CD4-positive, alpha-beta T cell treated with Interleukin-15 for 1 hour (primary cell): ENCODE data around the gene PEX16.
"Not testable (repeated sequence)": the region's sequence is repeated elsewhere in the genome, so short reads cannot be mapped to it uniquely, and the experiment has no call there.

ENCODE experiments used
- DNase-seq: peaks from one replicate; pipeline ENCODE4 v3.0.0-alpha.2; 2020

PEX16 gene

DNA sequence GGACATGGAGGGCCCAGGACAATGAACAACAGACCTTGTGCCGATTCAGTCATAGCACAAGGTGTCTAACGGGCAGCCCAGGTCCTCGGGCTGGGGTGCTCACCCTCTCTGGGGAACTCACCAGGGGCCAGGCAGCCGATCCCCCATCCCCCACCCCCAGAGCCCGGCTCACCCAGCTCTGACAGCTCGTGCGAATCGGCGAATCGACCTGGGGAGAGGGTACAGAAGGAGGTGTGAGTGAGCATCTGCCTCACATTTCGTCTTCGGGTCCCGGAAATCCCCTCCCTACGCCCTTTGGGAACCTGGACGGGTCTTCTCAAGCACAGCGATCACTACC is 423 bp downstream of the PEX16 start:
- DNase-seq, result no peak

DNA sequence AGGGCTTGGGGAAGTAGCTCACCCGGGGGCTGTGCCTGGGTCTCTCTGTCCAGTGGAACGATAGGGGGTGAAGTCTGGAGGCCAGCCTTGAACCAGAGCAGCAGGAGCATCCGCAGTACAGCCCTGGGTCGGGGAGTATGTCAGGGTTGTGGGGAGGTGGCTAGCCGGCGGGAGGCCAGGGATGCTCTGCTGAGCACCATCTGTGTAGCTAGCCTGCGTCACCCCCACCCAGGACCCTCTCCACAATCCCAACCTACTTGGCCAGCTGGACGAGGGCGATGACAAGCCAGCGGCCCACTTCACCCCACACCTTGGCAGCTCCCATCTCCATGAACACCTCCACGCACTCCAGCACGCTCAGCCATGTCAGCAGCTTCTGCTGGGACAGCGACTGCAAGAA is 2.2 kb downstream of the PEX16 start:
- DNase-seq, result no peak

DNA sequence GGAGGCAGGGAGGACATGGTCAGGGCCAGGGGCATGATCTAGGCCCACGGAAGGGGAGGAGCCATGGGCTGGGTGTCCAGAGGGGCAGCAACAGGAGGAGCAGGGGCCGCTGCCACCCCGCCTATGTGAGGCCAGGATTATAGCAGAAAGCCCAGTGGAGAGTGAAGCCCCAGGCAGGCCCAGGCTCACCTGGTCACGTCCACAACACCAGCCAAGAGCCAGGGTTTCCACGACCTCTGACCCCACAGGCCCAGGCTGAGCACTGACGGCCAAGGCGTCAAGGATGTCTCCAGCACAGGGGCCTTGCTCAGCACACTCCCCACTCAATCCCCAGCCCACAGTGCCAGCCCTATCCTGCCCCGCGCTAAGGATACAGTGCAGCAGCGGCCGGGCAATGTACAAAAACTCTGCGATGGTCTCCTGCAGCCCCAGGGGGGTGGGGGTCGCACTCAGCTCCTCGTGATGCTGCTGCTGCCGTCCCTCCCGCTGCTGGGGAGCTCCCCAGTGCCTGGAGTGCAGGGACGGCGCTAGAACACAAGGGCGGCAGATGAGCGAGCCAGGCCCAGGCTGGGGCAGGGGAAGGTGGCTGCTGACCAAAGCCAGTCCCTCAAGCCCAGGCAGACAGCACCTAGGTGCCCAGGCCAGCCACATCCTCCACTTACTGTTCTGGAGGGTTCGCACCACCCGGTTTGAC is 3.6 kb downstream of the PEX16 start:
- DNase-seq, result no peak

DNA sequence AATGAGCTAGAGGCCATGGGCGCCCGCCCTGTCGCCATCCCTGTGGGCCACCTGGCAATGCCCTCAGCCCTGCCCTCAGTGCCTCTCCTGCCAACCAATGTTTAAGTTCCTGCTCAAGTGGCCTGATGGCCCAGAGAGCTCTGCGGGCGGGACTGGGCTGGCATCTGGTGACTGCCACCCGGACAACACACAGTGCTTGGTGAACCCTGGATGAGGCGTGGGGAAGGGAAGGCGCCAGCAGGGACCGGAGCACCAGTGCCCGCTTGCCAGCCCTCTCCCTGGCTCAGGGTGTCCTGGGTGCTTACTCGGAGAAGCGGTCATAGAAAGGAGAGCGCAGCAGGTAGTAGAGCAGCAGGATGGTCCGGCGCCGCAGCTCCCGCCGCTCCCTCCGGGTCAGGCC is 4.2 kb downstream of the PEX16 start:
- DNase-seq, result no peak

DNA sequence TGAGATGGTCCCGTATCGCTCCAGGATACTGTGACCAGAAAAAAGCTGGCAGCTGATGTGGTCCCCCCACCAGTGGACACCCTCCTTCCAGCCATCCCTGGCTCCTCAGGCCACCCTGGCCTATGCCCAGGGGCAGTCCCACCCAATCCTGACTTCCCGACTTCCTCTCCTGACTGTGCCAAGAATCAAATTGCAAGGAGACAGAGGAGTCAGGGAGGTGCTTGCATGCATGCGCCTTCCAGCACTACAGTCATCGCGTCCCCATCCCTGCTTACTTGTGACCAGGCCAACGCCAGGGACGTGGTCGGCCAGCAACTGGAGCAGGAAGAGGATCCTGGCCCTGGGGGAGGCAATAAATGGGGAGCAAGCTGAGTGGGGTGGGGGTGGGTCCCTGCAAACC is 7.1 kb downstream of the PEX16 start:
- no peak for DNase-seq

DNA sequence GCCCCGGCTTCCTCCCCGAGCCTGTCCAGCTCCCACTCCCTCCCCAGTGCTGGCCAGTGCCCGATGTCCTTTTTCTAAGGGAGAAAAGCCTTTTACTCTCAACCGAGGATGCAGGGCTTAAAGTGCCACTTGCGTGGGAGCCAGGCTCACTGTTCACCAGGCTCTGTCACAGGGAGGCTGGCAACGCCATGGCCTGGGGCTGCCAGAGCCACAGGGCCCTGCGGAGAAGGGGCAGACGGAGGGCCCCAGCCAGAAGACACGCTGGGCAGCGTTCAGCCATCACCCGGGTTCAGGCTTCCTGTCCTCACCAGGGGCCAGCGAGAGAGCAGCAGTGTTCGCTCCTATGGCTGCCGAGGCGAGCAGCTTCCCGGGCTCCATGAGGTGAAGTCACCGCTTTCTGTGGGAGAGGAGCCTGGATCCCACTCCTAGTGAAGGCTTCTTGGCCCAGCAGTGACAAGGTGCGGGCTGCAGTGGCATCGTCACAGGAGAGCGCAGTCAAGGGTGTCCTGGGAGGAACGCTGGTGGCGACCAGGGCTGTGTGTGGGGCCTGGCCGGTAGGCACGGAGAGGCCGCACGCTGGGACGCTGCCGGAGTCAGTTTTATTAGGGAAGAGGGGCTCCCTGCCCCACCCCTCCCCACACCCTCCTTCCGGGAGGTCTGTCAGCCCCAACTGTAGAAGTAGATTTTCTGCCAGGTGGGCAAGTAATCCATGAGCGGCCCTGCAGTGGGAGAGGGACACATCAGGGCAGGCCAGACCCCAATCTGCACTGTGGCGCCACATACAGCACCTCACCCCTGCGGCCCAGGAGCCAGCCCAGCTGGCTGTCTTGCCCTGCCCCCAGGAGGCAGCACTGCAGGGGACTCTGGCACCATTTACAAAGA is 7.8 kb downstream of the PEX16 start:
- no peak for DNase-seq

DNA sequence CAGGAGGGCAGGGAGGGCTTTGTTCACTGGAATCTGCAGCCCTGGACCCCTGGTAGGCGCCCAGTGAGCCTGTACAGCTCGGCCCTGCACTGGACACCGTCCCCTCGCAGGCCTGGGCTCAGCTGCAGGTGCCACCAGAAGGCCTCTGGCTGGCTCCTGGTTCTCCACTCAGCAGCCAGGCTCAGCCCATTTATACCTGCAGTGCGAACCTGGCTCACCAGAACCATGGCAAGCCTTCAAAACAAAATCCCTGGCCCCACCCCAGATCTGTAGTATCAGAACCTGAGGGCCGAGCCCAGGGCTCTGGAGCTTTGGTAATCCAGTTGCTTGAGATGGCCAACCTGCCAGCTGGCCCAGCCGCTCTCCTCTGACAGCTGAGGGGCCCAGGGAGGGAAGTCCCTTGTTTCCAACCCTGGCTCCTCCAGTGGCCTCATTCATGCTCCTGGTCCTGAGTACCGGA is 9.7 kb downstream of the PEX16 start:
- DNase-seq, result no peak

DNA sequence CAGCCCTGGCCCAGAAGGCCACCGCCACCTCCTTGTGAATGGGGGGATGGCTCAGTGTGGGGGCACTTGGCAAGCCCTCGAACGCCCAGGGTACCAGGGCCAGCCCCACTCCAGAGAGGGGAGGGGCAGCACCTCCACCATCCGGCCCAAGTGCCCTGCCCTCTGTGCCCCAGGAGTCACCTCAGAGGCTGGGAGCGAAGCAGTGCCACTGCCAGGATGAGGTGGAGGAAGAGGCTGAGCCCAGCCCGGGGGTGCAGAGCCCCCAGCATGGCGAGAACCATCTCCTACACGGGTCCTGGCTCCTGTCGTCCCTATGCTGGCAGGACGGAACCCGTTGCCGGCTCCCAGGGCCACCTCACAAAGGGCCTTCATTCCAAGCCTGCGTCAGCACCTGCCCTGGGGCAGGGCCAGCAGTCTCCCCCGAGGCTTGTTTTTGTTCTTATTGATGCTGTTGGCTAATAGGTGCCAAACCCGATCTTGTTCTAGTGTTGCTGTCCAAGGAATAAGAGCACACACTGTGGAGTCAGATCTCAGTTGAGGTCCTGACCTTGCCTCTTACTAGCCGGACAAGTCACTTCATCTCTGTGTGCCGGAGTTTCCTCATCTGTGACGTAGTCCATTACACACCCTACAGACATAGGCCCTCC is 10.6 kb downstream of the PEX16 start, which contains the start of gene FREY1:
FREY1 (minus strand) TSS at position 307 of the 647 bp plus-strand sequence; CDS start at position 281, 26 bp downstream.
- no peak for DNase-seq

DNA sequence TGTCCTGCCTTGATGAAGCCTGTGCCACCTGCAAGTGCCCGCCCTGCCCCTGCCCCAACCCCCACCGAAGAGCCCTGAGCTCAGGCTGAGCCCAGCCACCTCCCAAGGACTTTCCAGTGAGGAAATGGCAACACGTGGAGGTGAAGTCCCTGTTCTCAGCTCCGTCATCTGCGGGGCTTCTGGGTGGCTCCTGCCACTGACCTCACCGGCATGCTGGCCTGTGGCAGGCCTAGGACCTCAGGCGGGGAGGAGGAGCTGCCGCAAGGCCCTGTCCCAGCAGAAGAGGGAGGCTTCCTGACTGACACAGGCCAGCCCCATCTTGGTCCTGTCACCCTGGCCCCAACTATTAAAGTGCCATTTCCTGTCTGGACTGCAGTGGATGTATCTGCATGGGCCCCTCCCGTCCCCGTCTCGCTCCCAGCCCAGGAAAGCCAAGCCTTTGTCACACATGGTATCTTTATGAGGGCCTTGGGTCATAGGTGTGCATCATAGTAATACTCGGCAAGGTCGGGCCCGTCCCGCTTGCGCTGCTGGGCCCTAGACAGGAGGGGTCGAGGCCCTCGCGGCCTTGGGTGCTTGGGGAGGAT is 11.5 kb downstream of the PEX16 start:
- DNase-seq, result peak; percentile 39

DNA sequence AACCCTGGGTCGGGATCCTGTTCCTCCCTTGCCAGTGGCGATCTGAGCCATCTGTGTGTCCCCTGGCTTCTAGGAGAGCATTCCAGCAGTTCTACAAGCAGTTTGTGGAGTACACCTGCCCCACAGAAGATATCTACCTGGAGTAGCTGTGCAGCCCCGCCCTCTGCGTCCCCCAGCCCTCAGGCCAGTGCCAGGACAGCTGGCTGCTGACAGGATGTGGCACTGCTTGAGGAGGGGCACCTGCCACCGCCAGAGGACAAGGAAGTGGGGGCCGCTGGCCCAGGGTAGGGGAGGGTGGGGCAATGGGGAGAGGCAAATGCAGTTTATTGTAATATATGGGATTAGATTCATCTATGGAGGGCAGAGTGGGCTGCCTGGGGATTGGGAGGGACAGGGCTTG is 12.1 kb downstream of the PEX16 start:
- not testable (repeated sequence) for DNase-seq

DNA sequence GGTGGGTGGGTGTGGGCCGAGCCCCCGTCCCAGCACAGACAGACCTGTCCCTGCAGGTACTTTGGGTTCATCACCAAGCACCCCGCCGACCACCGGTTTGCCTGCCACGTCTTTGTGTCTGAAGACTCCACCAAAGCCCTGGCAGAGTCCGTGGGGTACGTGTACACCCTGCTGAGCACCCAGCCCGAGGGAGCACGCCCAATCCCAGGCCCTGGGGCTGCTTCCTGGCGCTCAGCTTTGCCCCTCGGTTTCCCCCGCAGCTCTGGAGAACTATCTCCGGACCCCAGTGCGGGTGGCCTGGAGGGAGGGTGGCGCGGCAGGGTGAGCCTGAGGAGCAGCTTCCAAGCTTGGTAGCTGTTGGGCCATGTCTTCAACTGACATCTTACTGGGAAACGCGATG is 12.6 kb downstream of the PEX16 start:
- no peak for DNase-seq

DNA sequence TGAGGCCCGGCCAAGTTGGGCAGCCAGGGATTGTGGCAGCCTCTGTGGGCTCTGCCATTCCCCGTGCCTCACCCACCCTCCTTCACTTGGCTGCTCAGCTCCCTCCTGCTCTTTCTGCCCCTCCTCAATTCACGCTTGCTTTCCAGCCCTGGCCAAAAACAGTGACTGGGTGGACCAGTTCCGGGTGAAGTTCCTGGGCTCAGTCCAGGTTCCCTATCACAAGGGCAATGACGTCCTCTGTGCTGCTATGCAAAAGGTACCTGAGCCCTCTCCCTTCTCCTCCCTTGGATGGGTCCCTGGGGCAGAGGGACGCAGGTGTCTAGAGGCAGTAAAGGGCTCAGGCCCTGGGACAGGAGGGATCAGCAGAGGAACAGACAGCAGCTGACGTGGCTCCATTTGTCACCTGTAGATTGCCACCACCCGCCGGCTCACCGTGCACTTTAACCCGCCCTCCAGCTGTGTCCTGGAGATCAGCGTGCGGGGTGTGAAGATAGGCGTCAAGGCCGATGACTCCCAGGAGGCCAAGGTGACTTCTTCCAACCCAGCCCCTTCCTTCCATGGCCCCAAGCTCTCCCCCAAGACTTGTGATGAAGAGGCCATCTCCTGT is 13.3 kb downstream of the PEX16 start:
- no peak for DNase-seq

DNA sequence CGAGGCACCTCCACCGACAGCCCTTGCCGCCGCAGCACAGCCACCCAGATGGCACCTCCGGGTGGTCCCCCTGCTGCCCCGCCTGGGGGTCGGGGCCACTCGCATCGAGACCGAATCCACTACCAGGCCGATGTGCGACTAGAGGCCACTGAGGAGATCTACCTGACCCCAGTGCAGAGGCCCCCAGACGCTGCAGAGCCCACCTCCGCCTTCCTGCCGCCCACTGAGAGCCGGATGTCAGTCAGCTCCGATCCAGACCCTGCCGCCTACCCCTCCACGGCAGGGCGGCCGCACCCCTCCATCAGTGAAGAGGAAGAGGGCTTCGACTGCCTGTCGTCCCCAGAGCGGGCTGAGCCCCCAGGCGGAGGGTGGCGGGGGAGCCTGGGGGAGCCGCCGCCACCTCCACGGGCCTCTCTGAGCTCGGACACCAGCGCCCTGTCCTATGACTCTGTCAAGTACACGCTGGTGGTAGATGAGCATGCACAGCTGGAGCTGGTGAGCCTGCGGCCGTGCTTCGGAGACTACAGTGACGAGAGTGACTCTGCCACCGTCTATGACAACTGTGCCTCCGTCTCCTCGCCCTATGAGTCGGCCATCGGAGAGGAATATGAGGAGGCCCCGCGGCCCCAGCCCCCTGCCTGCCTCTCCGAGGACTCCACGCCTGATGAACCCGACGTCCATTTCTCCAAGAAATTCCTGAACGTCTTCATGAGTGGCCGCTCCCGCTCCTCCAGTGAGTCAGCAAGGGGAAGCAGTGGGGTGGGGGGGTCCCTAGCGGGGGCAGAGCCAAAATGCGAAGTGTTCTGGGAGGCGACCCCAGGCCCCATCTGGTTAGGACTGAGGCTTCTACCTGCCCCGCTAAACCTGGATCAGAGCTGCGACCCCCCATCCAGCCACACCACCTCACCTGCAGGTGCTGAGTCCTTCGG is 15.0 kb downstream of the PEX16 start:
- DNase-seq, result no peak

DNA sequence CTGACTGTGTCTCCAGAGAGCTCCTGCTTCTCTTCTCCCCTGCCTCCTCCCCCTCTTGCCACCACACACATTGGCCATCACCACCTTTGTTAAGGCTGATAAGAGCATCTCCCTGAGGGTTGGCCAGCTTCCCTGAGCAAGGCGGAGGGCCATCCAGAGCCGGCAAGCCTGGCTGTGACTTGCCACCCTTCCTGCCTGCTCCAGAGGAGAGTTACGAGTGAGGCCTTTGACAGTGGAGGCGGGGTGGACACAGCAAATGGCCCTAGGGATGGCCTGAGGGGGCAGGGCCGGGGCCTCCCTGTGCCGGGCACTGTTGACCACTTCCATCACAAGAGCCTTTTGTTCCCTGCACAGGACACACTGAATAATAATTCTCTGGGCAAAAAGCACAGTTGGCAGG is 16.1 kb downstream of the PEX16 start:
- no peak for DNase-seq

DNA sequence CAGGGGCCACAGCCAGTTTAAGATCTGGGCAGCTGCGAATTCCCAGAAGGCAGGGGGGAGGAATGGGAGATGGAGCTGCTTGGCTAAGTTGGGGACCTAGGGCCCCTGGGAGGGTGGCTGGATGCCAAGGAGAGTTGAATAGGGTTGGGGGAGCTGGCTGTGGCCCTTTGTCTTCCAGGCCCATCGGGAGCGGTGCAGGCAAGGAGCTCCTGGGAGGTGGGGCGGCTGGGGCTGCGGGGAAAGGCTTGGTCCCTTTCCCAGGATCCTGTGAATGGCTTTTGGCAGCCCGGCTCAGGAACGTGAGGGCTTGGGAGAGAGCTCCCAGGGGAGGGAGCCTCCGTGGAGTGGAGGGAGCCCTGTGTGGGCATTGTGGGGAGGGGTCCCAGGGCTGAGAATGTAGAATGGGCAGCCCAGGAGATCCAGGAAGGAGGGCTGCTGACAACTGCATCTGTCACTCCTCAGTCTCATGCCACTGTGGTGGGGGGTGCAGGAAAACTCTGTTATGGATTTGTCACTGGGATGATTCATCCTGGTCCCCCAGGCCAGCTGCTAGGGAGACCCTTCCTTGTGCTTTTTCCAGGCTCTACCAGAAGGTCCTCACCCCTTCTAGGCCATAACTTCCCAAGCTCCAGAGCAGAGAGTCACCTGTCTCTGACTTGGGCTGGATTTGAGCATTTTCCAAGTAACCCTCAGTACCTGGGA is 16.6 kb downstream of the PEX16 start:
- no peak for DNase-seq

DNA sequence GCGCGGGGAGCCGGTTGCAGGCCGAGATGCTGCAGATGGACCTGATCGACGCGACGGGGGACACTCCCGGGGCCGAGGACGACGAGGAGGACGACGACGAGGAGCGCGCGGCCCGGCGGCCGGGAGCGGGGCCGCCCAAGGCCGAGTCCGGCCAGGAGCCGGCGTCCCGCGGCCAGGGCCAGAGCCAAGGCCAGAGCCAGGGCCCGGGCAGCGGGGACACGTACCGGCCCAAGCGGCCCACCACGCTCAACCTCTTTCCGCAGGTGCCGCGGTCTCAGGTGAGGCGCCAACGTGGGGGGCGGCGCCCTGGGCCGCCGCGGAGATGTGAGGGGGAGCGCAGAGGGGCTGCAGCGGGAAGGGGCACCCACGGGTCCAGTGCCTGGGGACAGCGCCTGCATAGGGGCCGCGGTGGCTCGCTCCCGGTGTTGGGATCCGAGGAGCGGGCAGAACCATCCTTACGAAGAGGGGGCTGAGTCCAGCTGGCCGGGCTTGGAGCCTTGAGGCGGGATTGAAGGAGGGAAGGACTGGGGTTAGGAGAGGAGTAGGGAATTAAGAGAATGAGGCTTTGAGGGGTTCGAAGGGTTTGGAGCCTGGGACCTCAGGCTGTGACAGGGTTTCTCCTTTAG is 17.4 kb downstream of the PEX16 start:
- not testable (repeated sequence) for DNase-seq

DNA sequence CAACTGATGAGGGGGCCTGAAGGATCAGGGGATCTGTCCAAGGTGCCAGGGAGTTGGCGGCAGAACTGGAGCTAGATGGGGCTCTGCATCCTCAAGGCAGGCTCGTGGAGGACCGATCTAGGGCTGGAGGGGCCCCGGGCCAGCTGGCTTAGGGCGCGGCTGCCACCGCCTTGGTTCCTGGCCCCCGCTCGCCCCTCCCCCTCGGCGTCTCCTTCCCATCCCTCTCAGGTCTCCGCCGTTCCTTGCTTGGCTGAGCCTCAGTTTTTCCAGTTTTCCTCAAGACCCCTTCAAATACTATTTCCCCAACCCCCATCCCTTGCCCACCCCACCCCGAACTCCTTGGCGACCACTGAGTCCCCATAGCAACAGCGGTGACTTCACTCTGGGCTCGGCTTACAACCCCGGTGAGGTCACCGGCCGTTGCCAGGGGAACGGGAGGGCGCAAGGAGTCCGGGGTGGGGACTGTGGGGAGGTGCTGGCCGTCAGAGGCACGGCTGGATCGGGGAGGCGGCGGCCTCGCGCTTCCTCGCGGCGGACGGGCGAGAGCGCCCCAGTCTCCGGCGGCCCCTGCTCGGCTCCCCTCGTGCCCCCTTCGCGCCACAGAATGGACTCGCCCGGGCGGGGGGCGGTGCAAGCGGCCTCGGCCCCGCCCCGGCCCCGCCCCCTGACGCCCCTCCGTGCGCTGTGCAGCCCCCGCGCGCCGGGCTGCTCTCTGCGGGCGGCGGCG is 18.1 kb downstream of the PEX16 start:
- peak; percentile 84 for DNase-seq

DNA sequence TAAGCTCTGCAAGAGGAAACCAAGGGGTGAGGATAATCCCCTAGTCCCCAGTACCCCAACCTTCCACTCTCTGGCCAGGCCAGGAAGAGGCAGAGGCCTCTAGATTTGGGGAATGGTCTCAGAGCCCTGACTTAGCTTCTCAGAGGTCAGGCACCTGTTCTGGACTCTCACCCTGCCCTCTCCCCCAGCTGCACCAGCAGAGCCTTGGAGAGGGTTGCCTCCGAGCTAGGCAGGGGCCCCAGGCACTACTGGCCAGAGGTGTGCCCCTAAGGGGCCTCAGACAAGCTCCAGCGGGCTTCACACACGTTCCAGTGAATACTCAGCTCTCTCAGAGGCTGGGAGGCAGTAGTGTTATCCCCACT is 18.6 kb downstream of the PEX16 start:
- no peak for DNase-seq

DNA sequence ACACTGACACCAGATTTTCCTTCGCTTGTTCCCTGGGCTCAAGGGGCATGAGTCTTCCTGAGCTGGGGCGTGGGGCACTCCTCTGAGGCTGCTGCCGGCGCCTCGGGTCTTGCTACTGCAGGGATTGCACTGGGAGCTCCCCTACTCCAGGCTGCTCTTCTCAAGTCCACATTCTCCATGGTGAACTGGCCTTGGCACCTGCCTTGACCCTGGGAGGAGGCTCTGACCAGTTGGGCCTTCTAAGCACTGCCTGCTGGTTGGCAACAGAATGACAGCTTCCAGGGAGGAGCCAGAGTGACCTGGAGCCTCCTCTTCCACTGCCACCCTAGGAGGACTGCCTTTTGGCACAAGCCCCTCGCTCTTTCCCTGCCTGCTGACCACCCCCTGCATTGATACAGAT is 20.1 kb downstream of the PEX16 start:
- DNase-seq, result no peak

DNA sequence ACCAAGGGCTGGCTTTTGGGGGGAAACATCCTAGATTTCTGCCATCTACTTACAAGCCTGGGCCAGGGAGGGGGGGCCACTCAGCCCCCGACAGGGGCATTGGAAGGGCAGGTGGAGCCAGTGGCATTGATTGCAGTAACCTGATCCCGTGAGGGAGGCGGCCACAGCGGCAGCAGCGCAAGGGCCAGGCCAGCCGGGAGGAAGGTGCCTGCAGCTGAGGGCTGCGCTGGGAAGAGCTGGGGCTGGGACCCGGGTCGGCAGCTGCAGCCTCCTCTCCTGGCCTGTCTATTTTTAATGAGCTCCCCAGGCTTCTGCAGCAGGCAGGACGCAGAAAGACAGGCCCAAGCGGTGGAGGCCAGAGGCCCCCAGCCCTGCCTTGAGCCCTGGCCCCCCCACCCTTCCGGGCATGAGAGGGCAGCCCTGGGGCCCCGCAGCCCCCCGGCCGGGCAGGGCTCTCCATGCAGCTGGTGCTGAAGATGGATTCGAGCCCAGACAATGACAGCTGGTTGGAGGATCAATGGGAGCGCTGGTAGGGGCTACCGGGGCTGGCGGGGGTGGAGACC is 21.2 kb downstream of the PEX16 start:
- DNase-seq, result no peak
